SK-N-SH treated with all-trans-retinoic acid at 6 μM for 48 hours (cell line): ENCODE measurements around the gene FRS2.
A peak's percentile ranks its signal among the peaks of the same experiment; 100 is the strongest.

Experiments used
- ATAC-seq: fragments of 200-7000 bp; cut with Tn5 transposase; 3 replicates; pipeline ENCODE4 v1.9.1; 2020; ENCODE audit warnings: mild to moderate bottlenecking, moderate library complexity
- ARNTL ChIP-seq: fragments of 450-650 bp; formaldehyde crosslinking; IDR thresholded peaks from 2 replicates; pipeline ENCODE4 v1.5.0; 2020; ENCODE audit warnings: low read depth, mild to moderate bottlenecking, moderate library complexity, borderline replicate concordance
- BACH2 ChIP-seq: fragments of 250-450 bp; sonication (Bioruptor Pico); IDR thresholded peaks from 2 replicates; pipeline ENCODE4 v1.9.0; 2021; ENCODE audit warnings: mild to moderate bottlenecking, borderline replicate concordance
- CSDC2 ChIP-seq: fragments of 250-450 bp; sonication (Bioruptor Pico); IDR thresholded peaks from 2 replicates; pipeline ENCODE4 v1.5.0; 2020; ENCODE audit warnings: mild to moderate bottlenecking, moderate library complexity
- ESRRG ChIP-seq: fragments of 250-450 bp; sonication (Bioruptor Pico); IDR thresholded peaks from 2 replicates; pipeline ENCODE4 v1.6.1; 2021; ENCODE audit warnings: mild to moderate bottlenecking
- ISL1 ChIP-seq: fragments of 250-450 bp; sonication (Bioruptor Pico); IDR thresholded peaks from 2 replicates; pipeline ENCODE4 v2.1.2; 2022; ENCODE audit warnings: mild to moderate bottlenecking, moderate library complexity
- OSR1 ChIP-seq: fragments of 250-450 bp; sonication (Bioruptor Pico); IDR thresholded peaks from 2 replicates; pipeline ENCODE4 v1.8.0; 2022; ENCODE audit warnings: moderate library complexity, mild to moderate bottlenecking, inconsistent platforms
- PPARA ChIP-seq: fragments of 250-450 bp; sonication (Bioruptor Pico); IDR thresholded peaks from 2 replicates; pipeline ENCODE4 v1.5.0; 2020; ENCODE audit warnings: mild to moderate bottlenecking, borderline replicate concordance
- SNAI2 ChIP-seq: fragments of 250-450 bp; sonication (Bioruptor Pico); IDR thresholded peaks from 2 replicates; pipeline ENCODE4 v1.5.0; 2020; ENCODE audit warnings: mild to moderate bottlenecking, moderate library complexity
- TCF4 ChIP-seq: fragments of 250-450 bp; sonication (Bioruptor Pico); IDR thresholded peaks from 2 replicates; pipeline ENCODE4 v1.8.0; 2021; ENCODE audit warnings: mild to moderate bottlenecking, moderate library complexity, borderline replicate concordance
- TOX ChIP-seq: fragments of 250-450 bp; sonication (Bioruptor Pico); IDR thresholded peaks from 2 replicates; pipeline ENCODE4 v1.8.0; 2021; ENCODE audit warnings: mild to moderate bottlenecking, moderate library complexity, borderline replicate concordance
- ZC3H10 ChIP-seq: fragments of 250-450 bp; sonication (Bioruptor Pico); IDR thresholded peaks from 2 replicates; pipeline ENCODE4 v1.5.1; 2021; ENCODE audit warnings: mild to moderate bottlenecking, moderate library complexity
- ZFP3 ChIP-seq: fragments of 250-450 bp; sonication (Bioruptor Pico); IDR thresholded peaks from 2 replicates; pipeline ENCODE4 v1.5.0; 2020; ENCODE audit warnings: mild to moderate bottlenecking, moderate library complexity
- ZFP30 ChIP-seq: fragments of 450-650 bp; formaldehyde crosslinking; IDR thresholded peaks from 2 replicates; pipeline ENCODE4 v1.5.0; 2022; ENCODE audit warnings: mild to moderate bottlenecking, moderate library complexity
- ZNF565 ChIP-seq: fragments of 450-650 bp; formaldehyde crosslinking; conservative IDR thresholded peaks from 2 replicates; pipeline ENCODE4 v1.5.0; 2020; ENCODE audit warnings: low read depth, mild to moderate bottlenecking, moderate library complexity
- ZNF70 ChIP-seq: fragments of 450-650 bp; formaldehyde crosslinking; IDR thresholded peaks from 2 replicates; pipeline ENCODE4 v1.5.0; 2020; ENCODE audit warnings: mild to moderate bottlenecking, moderate library complexity
- ZNF8 ChIP-seq: fragments of 450-650 bp; formaldehyde crosslinking; IDR thresholded peaks from 2 replicates; pipeline ENCODE4 v1.5.0; 2020; ENCODE audit warnings: mild to moderate bottlenecking, moderate library complexity
- TF ChIP-seq, protein P1 (sequence below): fragments of 250-450 bp; sonication (Bioruptor Pico); IDR thresholded peaks from 2 replicates; pipeline ENCODE4 v1.8.0; 2020; ENCODE audit warnings: mild to moderate bottlenecking, moderate library complexity, borderline replicate concordance
- TF ChIP-seq, protein P2 (sequence below): fragments of 250-450 bp; sonication (Bioruptor Pico); IDR thresholded peaks from 2 replicates; pipeline ENCODE4 v1.5.1; 2020; ENCODE audit warnings: low read depth, mild to moderate bottlenecking, moderate library complexity
- TF ChIP-seq, protein P3 (sequence below): fragments of 250-450 bp; sonication (Bioruptor Pico); IDR thresholded peaks from 2 replicates; pipeline ENCODE4 v1.8.0; 2021; ENCODE audit warnings: low read depth, mild to moderate bottlenecking, moderate library complexity, borderline replicate concordance
- TF ChIP-seq, protein P4 (sequence below): fragments of 250-450 bp; sonication (Bioruptor Pico); IDR thresholded peaks from 2 replicates; pipeline ENCODE4 v1.5.0; 2020; ENCODE audit warnings: mild to moderate bottlenecking, moderate library complexity

The FRS2 gene

DNA sequence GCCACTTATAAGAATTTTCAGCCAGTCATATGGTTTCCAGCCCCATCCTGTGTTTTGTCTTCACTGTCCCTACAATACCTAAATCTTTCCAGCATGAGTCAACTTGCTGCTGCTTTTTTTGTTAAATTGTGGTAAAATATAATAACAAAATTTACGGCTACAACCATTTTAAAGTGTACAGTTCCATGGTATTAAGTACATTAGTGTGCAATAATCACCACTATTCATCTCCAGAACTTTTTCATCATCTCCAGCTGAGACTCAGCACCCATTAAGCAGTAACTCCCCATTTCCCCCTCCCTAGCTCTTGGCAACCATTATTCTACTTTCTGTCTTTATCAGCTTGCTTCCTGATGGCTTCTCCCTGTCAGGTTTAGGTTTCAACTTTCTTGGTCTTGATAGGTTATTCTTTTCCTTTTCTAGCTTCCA is 39.1 kb downstream of the FRS2 start:
- peak; percentile 78 for ATAC-seq
- TF ChIP-seq CSDC2 (CRISPR knock-in tag) = no peak
- TF ChIP-seq, protein P1, sequence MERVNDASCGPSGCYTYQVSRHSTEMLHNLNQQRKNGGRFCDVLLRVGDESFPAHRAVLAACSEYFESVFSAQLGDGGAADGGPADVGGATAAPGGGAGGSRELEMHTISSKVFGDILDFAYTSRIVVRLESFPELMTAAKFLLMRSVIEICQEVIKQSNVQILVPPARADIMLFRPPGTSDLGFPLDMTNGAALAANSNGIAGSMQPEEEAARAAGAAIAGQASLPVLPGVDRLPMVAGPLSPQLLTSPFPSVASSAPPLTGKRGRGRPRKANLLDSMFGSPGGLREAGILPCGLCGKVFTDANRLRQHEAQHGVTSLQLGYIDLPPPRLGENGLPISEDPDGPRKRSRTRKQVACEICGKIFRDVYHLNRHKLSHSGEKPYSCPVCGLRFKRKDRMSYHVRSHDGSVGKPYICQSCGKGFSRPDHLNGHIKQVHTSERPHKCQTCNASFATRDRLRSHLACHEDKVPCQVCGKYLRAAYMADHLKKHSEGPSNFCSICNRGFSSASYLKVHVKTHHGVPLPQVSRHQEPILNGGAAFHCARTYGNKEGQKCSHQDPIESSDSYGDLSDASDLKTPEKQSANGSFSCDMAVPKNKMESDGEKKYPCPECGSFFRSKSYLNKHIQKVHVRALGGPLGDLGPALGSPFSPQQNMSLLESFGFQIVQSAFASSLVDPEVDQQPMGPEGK (CRISPR knock-in tag) = peak; percentile 76; the same call in 1 of the 2 replicates
- no peak for TF ChIP-seq ZFP30 (CRISPR knock-in tag)
- TF ChIP-seq TCF4 (CRISPR knock-in tag) = peak; percentile 16; the same call in 1 of the 2 replicates
- TF ChIP-seq PPARA (CRISPR knock-in tag) = no peak
- TF ChIP-seq ISL1 (CRISPR knock-in tag) = peak; percentile 87
- TF ChIP-seq ZNF565 (CRISPR knock-in tag) = no peak

DNA sequence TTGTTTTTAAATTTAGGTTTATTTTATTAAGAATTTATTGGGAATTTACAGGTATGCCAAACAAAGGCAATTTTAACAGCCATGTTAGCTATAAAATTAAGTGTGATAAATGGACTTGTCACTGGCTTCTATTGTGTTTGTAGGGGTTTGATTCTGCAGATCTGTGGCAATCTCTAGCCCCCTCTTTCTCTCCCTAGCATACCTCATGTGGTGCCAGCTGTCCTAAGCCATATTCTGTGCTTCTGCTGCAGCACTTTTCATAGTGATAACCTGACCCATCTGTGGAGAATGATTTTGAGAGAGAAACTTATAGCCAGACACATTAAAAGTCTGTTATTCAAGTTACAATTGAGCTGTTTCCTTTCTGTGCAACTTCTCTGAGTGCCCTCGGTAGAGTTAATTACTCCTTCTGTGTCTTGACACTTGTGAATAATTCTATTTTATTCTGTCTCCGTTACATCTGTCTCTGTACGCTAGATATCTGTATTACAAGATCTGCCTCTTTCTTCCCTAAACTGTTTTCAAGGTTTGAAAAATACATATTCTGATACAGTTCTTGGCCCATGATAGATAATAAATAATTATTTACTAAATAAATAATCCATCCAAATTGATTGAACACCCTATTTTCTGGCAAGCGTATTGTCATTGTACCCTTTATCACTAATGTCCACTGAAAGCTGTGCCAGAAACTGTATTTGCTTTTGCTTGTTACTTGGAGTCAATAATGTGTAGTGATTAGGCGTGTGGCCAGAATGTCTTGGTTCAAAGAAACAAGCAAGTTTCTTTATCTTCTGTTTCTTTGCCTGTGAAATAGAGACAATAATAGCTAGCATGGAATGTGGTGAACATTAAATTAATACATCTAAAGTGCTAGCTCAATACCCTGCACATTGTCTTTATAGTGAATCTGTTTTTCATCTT is 40.0 kb downstream of the FRS2 start:
- ATAC-seq = peak; percentile 35; the same call in 1 of the 3 replicates
- TF ChIP-seq, protein P2, sequence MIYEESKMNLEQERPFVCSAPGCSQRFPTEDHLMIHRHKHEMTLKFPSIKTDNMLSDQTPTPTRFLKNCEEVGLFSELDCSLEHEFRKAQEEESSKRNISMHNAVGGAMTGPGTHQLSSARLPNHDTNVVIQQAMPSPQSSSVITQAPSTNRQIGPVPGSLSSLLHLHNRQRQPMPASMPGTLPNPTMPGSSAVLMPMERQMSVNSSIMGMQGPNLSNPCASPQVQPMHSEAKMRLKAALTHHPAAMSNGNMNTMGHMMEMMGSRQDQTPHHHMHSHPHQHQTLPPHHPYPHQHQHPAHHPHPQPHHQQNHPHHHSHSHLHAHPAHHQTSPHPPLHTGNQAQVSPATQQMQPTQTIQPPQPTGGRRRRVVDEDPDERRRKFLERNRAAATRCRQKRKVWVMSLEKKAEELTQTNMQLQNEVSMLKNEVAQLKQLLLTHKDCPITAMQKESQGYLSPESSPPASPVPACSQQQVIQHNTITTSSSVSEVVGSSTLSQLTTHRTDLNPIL (CRISPR knock-in tag) = no peak
- TF ChIP-seq, protein P3, sequence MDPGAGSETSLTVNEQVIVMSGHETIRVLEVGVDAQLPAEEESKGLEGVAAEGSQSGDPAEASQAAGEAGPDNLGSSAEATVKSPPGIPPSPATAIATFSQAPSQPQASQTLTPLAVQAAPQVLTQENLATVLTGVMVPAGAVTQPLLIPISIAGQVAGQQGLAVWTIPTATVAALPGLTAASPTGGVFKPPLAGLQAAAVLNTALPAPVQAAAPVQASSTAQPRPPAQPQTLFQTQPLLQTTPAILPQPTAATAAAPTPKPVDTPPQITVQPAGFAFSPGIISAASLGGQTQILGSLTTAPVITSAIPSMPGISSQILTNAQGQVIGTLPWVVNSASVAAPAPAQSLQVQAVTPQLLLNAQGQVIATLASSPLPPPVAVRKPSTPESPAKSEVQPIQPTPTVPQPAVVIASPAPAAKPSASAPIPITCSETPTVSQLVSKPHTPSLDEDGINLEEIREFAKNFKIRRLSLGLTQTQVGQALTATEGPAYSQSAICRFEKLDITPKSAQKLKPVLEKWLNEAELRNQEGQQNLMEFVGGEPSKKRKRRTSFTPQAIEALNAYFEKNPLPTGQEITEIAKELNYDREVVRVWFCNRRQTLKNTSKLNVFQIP (CRISPR knock-in tag) = no peak
- TF ChIP-seq ARNTL (CRISPR knock-in tag) (no peak), OSR1 (CRISPR knock-in tag) (no peak), ZFP3 (no peak), SNAI2 (CRISPR knock-in tag) (no peak), CSDC2 (CRISPR knock-in tag) (no peak), ZNF70 (no peak), ESRRG (CRISPR knock-in tag) (no peak), ZFP30 (CRISPR knock-in tag) (no peak), ZNF8 (no peak), ZC3H10 (CRISPR knock-in tag) (no peak)
- TF ChIP-seq, protein P1 (CRISPR knock-in tag) = no peak

DNA sequence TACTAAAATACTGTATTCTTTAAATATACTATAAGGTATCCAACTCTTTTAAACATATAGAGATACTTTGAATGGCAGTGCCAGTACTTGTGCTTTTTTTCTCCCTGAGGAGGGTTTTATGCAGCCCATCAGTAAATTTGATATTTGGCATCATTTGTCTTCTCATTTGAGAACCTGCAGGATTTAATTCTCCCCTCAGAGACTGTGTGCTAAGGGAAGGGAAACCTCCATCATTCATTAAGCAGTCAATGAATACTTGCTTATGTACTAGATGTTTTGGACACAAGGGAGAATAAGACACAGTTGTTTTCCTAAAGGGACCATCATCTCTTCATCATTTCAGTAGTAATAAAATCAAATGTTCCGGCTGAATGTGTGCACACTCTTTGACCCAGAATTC is 40.8 kb downstream of the FRS2 start:
- no peak for ATAC-seq
- TF ChIP-seq ARNTL (CRISPR knock-in tag) (no peak), ZC3H10 (CRISPR knock-in tag) (no peak), ZNF70 (no peak), TOX (no peak), BACH2 (CRISPR knock-in tag) (no peak), SNAI2 (CRISPR knock-in tag) (no peak), OSR1 (CRISPR knock-in tag) (no peak), PPARA (CRISPR knock-in tag) (no peak), CSDC2 (CRISPR knock-in tag) (no peak), ISL1 (CRISPR knock-in tag) (no peak), ZFP3 (no peak), ZNF565 (CRISPR knock-in tag) (no peak)
- TF ChIP-seq, protein P1 (CRISPR knock-in tag) = no peak
- TF ChIP-seq, protein P2 (CRISPR knock-in tag) = no peak
- TF ChIP-seq, protein P4, sequence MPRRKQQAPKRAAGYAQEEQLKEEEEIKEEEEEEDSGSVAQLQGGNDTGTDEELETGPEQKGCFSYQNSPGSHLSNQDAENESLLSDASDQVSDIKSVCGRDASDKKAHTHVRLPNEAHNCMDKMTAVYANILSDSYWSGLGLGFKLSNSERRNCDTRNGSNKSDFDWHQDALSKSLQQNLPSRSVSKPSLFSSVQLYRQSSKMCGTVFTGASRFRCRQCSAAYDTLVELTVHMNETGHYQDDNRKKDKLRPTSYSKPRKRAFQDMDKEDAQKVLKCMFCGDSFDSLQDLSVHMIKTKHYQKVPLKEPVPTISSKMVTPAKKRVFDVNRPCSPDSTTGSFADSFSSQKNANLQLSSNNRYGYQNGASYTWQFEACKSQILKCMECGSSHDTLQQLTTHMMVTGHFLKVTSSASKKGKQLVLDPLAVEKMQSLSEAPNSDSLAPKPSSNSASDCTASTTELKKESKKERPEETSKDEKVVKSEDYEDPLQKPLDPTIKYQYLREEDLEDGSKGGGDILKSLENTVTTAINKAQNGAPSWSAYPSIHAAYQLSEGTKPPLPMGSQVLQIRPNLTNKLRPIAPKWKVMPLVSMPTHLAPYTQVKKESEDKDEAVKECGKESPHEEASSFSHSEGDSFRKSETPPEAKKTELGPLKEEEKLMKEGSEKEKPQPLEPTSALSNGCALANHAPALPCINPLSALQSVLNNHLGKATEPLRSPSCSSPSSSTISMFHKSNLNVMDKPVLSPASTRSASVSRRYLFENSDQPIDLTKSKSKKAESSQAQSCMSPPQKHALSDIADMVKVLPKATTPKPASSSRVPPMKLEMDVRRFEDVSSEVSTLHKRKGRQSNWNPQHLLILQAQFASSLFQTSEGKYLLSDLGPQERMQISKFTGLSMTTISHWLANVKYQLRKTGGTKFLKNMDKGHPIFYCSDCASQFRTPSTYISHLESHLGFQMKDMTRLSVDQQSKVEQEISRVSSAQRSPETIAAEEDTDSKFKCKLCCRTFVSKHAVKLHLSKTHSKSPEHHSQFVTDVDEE (CRISPR knock-in tag) = no peak
